Measurements from ENCODE around the gene LIN37. TPM values are rescaled to one million over a fixed set of nuclear protein-coding genes. Genes with fewer than 3 reads are reported as not detected.
A peak's percentile ranks its signal among the peaks of the same experiment; 100 is the strongest.

Gene LIN37
- total RNA-seq, 4 donors from 2014 or later: 6.8 to 31.6 (median 16.9) TPM

DNA sequence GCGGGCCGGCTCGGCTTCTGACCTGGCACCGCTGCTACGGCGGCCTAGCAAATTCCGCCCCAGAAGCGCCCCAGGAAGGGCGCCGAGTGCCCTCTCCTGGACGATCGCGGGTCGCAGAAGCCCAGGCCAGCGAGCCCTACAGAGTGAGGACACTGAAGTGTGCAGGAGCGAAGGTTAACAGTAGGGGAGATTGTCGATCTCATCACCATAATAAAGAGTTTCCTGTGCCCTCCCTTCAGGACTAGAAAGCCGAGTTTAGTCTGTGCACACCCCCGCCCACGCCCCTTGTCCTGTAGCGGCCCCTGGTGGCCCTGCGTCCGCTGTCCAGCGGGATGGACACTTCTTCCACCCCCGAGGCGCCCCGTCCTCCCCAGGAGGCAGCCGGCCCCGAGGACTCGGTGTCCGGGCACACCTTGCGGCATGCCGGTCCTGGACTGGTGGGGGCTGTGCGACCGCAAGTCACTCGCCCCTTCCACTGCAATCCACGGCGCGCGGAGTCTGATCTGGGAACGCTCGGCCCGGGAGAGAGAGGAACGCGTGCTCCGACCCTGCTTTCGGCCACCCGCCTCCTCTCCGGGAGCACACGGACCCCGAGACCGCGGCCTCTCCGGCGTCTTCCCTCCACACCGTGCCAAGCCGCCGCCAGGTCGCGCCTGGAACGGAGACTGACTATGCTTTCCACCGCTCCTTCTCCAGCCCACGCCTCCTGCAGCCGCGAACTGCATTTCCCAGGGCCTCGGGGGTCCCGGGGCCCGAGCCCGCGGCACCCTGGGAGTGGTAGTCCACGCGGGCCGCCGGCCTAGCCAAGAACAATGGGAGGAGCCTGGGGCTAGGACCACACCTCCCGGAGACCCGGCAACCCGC is 31.3 kb upstream of the LIN37 start:
- Histone ChIP-seq H3K4me3 (peak overlapping the region; percentile 72 to 85), H3K9me3 (no peaks in the 10 kb centered on the region), H3K27me3 (no peaks in the 10 kb centered on the region), H3K4me1 (peaks cover 8 to 11% of the 10 kb centered on the region in 2 donors), H3K27ac (peak overlapping the region; percentile 90 to 92), H3K36me3 (no peaks in the 10 kb centered on the region)
- peak; percentile 6 to 34 for TF ChIP-seq POLR2A (IDR thresholded peaks at IDR 0.05)
- TF ChIP-seq, protein P1, sequence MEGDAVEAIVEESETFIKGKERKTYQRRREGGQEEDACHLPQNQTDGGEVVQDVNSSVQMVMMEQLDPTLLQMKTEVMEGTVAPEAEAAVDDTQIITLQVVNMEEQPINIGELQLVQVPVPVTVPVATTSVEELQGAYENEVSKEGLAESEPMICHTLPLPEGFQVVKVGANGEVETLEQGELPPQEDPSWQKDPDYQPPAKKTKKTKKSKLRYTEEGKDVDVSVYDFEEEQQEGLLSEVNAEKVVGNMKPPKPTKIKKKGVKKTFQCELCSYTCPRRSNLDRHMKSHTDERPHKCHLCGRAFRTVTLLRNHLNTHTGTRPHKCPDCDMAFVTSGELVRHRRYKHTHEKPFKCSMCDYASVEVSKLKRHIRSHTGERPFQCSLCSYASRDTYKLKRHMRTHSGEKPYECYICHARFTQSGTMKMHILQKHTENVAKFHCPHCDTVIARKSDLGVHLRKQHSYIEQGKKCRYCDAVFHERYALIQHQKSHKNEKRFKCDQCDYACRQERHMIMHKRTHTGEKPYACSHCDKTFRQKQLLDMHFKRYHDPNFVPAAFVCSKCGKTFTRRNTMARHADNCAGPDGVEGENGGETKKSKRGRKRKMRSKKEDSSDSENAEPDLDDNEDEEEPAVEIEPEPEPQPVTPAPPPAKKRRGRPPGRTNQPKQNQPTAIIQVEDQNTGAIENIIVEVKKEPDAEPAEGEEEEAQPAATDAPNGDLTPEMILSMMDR (IDR thresholded peaks at IDR 0.05): peak; percentile 86 to 92 (median 90)
- DNase-seq: peak; percentile 87 to 95
- intact Hi-C loops (cut with DNase I; ENCODE audit: low total_unique reads): loop anchor here (10.0 kb wide), 1 partner anchor 172 kb away; the partner anchor contains the start of gene TMEM147

DNA sequence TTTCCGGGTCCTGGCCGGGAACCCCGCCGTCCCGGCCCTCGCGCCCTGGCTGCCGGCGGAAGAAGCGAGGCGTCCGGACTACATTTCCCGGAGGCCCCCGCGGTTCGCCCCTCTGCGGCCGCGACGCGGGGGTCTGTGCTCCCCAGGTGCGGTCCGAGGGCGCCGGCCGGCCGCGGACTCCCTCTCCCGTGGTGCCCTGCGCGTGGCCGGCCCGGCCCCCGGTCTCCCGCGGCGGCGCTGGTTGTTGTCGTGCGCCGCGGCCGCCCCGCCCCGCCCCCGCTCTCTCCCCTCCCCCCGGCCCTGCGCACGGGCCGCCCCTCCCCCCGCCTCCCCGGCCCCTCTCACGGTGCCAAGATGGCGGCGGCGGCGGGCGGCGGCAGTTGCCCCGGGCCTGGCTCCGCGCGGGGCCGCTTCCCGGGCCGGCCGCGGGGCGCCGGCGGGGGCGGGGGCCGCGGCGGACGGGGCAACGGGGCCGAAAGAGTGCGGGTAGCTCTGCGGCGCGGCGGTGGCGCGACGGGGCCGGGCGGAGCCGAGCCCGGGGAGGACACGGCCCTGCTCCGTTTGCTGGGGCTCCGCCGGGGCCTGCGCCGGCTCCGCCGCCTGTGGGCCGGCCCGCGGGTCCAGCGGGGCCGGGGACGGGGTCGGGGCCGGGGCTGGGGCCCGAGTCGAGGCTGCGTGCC is 30.6 kb upstream of the LIN37 start, which contains the start of gene KMT2B:
KMT2B (plus strand) TSS at position 339 of the 680 bp plus-strand sequence; CDS start at position 355, 16 bp downstream.
- TF ChIP-seq, protein P1 (IDR thresholded peaks at IDR 0.05): no peak
- TF ChIP-seq POLR2A (IDR thresholded peaks at IDR 0.05): peak; percentile 4 to 35
- peak in 1 of 2 donors; percentile 95 for DNase-seq
- H3K4me3 ChIP-seq: peak within 1 kb of the TSS; percentile 72 to 85
- H3K36me3 ChIP-seq: no peaks in the 10 kb centered on the region
- no peaks in the 10 kb centered on the region for H3K27me3 ChIP-seq
- no peaks in the 10 kb centered on the region for H3K9me3 ChIP-seq
- peaks cover 8 to 11% of the 10 kb centered on the region in 2 donors for H3K4me1 ChIP-seq
- peak within 1 kb of the TSS; percentile 90 to 92 for H3K27ac ChIP-seq
- intact Hi-C loops (cut with DNase I; ENCODE audit: low total_unique reads): loop anchor here (10.0 kb wide), 1 partner anchor 173 kb away; the partner anchor contains the start of gene TMEM147

DNA sequence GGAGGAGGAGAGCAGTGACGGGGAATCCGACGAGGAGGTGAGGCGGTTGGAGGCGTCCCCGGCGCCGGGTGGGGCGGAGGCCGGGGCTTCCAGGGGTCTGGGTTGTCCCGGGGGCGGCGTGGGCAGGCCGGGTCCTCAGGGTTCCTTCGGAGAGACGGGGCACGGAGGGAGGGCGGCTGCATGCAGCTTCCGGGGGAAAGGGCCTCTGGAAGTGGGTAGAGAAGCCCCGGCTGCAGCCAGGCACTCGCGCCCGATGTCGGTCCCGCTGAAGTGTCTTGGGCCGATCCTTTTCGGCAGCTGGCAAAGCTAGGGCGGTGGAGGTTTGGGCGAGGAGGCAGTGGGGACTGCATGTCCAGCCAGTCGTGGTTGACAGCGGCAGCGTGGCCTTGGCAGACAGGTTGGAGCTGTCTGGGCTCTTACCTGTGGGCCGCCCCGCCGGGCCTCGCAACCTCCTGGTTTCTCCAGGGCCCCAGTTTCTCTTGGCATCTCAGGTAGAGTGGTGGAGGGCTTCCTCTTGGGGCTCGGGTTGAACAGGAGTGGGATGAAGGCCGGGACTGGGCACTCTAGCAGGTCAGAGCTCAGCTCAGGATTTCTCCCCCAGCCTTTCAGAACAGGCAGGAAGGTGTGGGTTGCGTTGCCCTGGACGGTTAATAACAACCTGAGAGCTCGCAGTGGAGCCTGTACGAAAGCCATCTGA is 29.9 kb upstream of the LIN37 start:
- Histone ChIP-seq H3K4me1 (peaks cover 8 to 11% of the 10 kb centered on the region in 2 donors), H3K27ac (peak overlapping the region; percentile 83 to 90), H3K9me3 (no peaks in the 10 kb centered on the region), H3K4me3 (peak overlapping the region; percentile 53 to 82), H3K36me3 (no peaks in the 10 kb centered on the region), H3K27me3 (no peaks in the 10 kb centered on the region)
- DNase-seq: peak; percentile 46 to 52
- TF ChIP-seq, protein P1 (IDR thresholded peaks at IDR 0.05): no peak
- no peak for TF ChIP-seq POLR2A (IDR thresholded peaks at IDR 0.05)
- intact Hi-C loops (cut with DNase I; ENCODE audit: low total_unique reads): loop anchor here (10.0 kb wide), 1 partner anchor 174 kb away; the partner anchor contains the start of gene TMEM147

DNA sequence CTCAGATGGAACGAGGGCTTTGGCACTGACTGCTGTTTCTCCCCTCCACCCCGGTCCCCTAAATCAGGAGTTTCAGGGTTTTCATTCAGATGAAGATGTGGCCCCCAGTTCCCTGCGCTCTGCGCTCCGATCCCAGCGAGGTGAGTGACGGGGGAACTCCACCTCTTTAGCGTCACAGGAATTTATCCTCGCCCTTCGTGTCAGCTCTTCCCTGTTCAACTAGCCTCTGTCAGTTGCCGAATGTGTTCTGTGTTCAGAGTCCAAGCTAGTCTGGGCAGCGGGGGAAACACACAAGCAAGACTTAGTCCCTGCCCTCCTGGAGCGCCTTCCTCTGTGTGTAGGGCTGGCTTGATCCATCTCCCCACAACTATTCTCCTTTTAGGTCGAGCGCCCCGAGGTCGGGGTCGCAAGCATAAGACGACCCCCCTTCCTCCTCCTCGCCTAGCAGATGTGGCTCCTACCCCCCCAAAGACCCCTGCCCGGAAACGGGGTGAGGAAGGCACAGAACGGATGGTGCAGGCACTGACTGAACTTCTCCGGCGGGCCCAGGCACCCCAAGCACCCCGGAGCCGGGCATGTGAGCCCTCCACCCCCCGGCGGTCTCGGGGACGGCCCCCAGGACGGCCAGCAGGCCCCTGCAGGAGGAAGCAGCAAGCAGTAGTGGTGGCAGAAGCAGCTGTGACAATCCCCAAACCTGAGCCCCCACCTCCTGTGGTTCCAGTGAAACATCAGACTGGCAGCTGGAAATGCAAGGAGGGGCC is 28.8 kb upstream of the LIN37 start:
- Histone ChIP-seq H3K36me3 (no peaks in the 10 kb centered on the region), H3K9me3 (no peaks in the 10 kb centered on the region), H3K27me3 (no peaks in the 10 kb centered on the region), H3K27ac (no peak overlapping the region), H3K4me1 (peaks cover 8 to 11% of the 10 kb centered on the region in 2 donors), H3K4me3 (no peak overlapping the region)
- DNase-seq: no peak
- intact Hi-C loops (cut with DNase I; ENCODE audit: low total_unique reads): loop anchor here (10.0 kb wide), 1 partner anchor 175 kb away; the partner anchor contains the start of gene TMEM147
- no peak for TF ChIP-seq POLR2A (IDR thresholded peaks at IDR 0.05)
- TF ChIP-seq, protein P1 (IDR thresholded peaks at IDR 0.05): no peak
